ENCODE results near the gene STOX1.
"Not testable (repeated sequence)": the region's sequence is repeated elsewhere in the genome, so short reads cannot be mapped to it uniquely, and the experiment has no call there.

STOX1 gene

DNA sequence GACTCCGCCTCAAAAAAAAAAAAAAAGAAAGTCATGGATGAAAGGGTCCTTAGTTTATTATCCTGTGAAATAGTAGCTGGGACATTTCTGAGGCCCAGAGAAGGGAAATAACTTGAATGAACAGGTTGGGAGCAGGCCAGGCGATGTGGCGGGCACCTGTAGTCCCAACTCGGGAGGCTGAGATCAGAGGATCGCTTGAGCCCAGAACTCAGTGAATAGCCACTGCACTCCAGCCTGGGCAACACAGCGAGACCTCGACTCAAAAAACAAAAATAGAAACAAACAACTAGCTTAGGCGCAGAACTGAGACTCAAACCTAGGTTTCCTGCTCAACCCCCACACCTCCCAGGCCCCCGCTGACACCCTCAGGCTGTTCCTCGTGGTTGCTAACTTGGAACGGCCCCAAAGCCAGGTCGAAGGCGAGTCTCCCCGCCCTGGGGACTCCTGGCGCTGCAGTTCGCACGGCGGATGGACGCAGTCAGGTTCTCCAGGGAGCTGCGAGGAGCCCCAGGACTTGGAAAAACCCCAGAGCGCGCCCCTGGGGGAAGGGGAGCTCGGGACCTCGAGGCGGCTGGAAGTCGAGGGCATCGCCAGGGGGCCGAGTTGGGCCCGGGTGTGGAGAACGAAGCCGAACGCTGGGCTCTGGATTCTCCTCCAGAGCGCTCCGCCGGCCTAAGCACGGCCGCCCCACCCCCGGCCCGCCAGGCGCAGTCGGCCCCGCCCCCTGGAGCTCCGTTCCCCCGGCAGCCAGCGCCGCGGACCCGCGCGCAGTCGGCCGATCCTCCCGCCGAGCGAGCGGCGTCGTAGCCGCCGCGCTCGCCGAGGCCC, at the start of gene STOX1:
Gene STOX1 (plus strand): TSS at position 768 of the 828 bp plus-strand sequence. CDS start 93 bp downstream, outside the sequence.
- peak; percentile 84 for DNase-seq

GRCh38 chr10:68781613-68782574, 45.4 kb upstream of the STOX1 start:
- DNase-seq: no peak

DNA sequence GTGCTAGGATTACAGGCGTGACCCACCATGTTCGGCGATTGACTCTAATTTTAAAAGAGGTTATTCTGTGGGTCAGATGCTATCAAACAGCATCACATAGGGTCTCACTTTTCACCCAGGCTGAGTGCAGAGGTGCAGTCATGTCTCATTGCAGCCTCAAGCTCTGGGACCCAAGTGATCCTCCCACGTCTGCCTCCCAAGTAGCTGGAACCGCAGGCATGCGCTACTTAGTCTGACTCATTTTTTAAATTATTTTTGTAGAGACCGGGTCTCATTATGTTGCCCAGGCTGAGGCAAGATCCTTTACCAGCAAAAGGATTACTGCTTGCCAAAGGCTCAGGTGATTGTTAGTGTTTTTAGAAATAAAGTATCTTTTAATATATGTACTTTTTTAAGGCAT, 42.9 kb upstream of the STOX1 start:
- no peak for DNase-seq

DNA sequence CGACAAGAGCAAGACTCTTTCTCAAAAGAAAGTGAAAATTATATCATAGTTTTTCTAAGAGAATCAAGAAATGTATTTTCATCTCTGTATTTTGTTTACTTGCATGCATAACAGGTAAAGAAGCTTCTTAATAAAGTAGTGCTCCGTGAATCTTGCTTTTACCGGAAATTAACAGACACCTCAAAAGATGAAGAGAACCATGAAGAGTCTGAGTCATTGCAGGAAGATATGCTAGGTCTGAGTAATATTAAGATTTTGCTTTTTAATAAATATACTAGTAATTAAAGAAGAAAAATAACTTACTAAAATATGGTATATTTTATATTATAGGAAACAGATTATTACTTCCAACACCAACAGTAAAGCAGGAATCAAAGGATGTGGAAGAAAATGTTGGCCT, 39.5 kb upstream of the STOX1 start:
- no peak for DNase-seq

- no peak for DNase-seq
Measured at GRCh38 chr10:68790476-68790875, 36.9 kb upstream of the STOX1 start.

DNA sequence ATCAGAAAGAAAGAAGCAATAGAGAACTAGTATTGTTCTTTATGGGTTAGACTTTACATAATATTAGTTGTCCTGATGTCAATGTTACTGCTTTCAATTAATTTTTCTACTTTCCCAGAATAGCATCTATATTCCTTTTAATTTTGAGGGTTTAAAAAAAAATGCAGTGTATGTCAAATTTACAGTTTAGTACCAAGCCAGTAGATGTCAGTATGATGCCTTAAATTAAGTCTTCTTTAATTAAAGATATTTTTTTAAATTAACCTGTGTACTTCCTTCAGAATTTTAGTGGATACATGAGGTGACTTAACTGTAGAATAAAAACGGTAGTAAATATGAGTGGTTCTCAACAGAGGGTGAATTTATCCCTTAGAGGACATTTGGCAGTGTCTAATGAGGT, 35.2 kb upstream of the STOX1 start:
- no peak for DNase-seq

- no peak for DNase-seq
Measured at GRCh38 chr10:68795886-68796532, 31.3 kb upstream of the STOX1 start.

GRCh38 chr10:68796605-68797004, 30.7 kb upstream of the STOX1 start:
- DNase-seq: no peak

GRCh38 chr10:68800211-68800610, 27.1 kb upstream of the STOX1 start:
- no peak for DNase-seq

- no peak for DNase-seq
Measured at GRCh38 chr10:68804692-68805091, 22.6 kb upstream of the STOX1 start.

DNA sequence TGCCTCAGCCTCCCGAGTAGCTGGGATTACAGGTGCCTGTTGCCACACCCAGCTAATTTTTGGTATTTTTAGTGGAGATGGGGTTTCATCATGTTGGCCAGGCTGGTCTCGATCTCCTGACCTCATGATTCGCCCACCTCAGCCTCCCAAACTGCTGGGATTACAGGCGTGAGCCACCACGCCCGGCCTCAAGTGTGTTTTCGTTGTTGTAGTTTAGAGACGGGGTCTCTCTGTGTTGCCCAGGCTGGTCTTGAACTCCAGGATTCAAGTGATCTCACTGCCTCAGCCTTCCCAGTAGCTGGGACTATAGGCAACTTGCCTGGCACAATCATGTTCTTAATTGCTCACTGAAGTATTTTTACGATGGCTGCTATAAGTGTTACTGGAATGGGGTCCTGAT, 16.5 kb upstream of the STOX1 start:
- not testable (repeated sequence) for DNase-seq

GRCh38 chr10:68811314-68812009, 15.9 kb upstream of the STOX1 start:
- DNase-seq: no peak

GRCh38 chr10:68812420-68812819, 14.9 kb upstream of the STOX1 start:
- DNase-seq: no peak

DNA sequence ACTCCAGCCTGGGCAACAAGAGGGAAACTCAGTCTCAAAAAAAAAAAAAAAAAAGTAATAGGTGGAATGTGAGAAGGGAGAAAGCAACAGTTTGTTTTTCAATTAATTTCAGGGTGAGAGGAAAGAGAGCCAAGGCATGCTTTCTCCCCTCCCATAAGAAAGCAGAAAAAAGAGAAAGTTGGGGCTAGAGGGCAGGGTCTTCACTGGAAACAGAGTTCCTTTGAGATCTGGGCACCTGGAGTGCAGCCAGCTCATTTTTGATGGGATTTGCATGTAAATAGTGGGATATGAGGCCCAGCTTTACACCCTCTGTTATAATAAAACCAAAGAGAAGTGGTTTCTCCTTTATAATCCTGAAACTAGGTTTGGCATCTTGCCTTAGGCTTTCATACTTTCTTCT, 13.8 kb upstream of the STOX1 start:
- no peak for DNase-seq

DNA sequence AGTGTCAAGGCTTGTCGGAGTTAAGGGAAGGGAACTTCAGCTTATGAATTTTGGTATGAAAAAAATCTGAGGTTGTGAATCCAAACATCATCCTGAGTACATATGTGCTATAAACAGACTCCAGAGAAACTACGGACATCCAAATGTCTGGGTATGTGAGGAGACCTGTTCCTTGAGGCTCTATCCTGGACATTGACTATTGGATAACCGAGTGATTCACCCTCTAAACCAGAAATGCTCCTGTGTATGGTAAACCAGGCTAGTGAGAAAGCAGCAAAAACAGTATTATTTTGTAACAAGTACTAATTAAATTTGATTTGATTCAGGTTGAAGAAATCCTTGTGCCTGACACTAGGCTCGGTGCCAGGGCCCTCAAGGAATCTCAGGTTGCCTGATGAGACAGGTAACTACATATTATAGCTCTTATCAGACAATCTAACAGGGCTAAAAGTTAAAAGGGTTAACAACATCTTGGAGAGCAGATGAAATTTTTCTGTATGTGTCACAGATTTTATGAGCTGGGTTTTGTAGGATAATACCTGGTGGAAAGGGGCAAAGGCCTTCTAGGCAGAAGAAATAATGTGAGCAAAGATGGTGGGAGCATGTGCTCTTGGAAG, 10.4 kb upstream of the STOX1 start:
- no peak for DNase-seq

GRCh38 chr10:68820359-68820758, 7.0 kb upstream of the STOX1 start:
- not testable (repeated sequence) for DNase-seq

DNA sequence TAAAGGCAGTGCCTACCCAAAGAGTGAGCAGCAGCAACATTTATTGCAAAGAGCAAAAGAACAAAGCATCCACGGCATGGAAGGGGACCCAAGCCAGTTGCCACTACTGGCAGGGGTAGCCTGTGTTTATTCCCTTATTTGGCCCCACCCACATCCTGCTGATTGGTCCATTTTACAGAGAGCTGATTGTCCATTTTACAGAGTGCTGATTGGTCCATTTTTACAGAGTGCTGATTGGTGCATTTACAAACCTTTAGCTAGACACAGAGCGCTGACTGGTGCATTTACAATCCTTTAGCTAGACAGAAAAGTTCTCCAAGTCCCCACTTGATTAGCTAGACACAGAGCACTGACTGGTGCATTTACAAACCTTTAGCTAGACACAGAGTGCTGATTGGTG, 4.7 kb upstream of the STOX1 start:
- DNase-seq: not testable (repeated sequence)

DNA sequence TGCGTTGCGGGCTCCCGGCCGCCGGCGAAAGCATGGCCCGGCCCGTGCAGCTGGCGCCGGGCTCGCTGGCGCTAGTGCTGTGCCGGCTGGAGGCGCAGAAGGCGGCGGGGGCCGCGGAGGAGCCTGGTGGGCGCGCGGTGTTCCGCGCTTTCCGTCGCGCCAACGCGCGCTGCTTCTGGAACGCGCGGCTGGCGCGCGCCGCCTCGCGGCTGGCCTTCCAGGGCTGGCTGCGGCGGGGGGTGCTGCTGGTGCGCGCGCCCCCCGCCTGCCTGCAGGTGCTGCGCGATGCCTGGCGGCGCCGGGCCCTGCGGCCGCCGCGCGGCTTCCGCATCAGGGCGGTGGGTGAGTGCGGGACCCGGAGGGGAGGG, 245 bp downstream of the STOX1 start:
- DNase-seq: not testable (repeated sequence)

GRCh38 chr10:68828083-68828601, 811 bp downstream of the STOX1 start:
- peak; percentile 37 for DNase-seq

DNA sequence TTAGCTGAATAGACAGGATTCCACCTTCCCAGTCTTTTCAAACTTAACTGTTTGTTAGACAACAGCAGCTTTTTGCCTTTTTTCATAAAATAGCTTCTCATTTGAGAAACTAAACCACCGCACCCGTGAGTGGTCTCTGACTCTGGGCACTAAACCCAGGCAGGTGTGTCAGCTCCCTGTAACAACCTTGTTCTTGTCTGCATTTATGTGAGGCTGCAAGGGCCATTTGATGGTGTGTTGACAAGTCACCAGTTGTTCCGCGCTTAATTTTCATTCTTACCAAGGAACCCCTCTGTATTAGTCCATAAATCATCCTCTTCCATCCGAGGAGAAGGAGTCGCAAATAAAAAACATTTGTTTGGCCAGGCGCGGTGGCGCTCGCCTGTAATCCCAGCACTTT, 1.5 kb downstream of the STOX1 start:
- no peak for DNase-seq

GRCh38 chr10:68829521-68829920, 2.2 kb downstream of the STOX1 start:
- DNase-seq: peak; percentile 30

DNA sequence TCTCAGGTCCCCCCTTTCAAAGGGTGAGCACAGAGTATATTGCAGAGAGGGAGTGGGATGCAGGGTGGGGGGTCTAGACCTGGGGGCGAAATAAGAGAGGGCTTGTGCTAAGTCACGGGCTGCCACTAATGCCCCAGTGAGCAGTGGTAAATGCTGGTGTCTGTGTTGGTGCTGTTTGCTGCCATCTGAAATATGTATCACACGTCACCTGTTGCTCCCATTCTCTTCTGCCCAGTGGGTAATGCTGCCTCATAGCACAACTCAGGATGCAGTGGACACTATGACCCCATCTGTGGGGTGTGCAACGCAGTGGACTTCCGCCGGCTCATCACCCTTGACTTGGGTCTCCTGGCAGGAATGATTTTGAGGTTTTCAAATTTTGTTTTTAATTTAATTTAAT, 2.6 kb downstream of the STOX1 start:
- no peak for DNase-seq
